ENCODE data around the gene MYNN. TPM values are rescaled to one million over a fixed set of nuclear protein-coding genes. Genes with fewer than 3 reads are reported as not detected.

The MYNN gene
- total and polyA plus RNA-seq, 9 of the 15 experiments (the other 6 are each of a cell fraction or from before 2014, with no cell fraction given), result 10.4 to 35.7 (median 21.3) TPM

- H3K4me1 ChIP-seq (replicated peaks in 1 of 2; ENCODE audit: control insufficient read depth in 2 of 2, insufficient read depth in 2 of 2, low read length in 2 of 2), result no peaks in the 10 kb centered on the region
These were observed 65.4 kb downstream of the MYNN start for GRCh38 chr3:169838511-169839030.

More at GRCh38 chr3:169838511-169839030, 65.4 kb downstream of the MYNN start:
- no TSS peak for BruUV-seq (replicated peaks)
- CTCF ChIA-PET (ENCODE audit: low intra/inter-chr PET ratio), result no interaction called here
- no peak overlapping the region for H3K27ac ChIP-seq (ENCODE audit: extremely low read depth, low read depth, low read length)
- ATAC-seq (no peak), DNase-seq (ENCODE audit: extremely low read depth in 1 of 4, low spot score in 3 of 4) (no peak), FAIRE-seq (no peak)
- H3K79me2 ChIP-seq (ENCODE audit: control insufficient read depth, insufficient read depth, low read length), result no peaks in the 10 kb centered on the region
- POLR2A ChIA-PET, result no interaction called here
- no peaks in the 10 kb centered on the region for H4K20me1 ChIP-seq (replicated peaks; ENCODE audit: control insufficient read depth, insufficient read depth, low read length)
- no peak overlapping the region for H2AFZ ChIP-seq (ENCODE audit: low read depth, low read length)
- 0% methylated on average over 1 of the region's 1 CpG for WGBS (ENCODE audit: insufficient coverage, low coverage, missing lambda C conversion rate)
- H3K9ac ChIP-seq (ENCODE audit: insufficient read depth in 1 of 2, low read depth in 2 of 2, low read length in 2 of 2), result no peak overlapping the region
- intact Hi-C loops (cut with micrococcal nuclease), result no loop called here
- H3K36me3 ChIP-seq (ENCODE audit: control insufficient read depth, insufficient read depth, low read length), result no peaks in the 10 kb centered on the region
- no peak overlapping the region for H3K4me2 ChIP-seq (ENCODE audit: insufficient read depth, low read length)
- H3K9me1 ChIP-seq (ENCODE audit: control insufficient read depth, insufficient read depth, low read length), result no peaks in the 10 kb centered on the region
- H3K27me3 ChIP-seq (ENCODE audit: control insufficient read depth in 2 of 2, insufficient read depth in 2 of 2, low read length in 2 of 2), result peaks cover 0 to 6% of the 10 kb centered on the region in 2 experiments; a peak in 3 of 5 replicates
- H3K4me3 ChIP-seq, result no peak overlapping the region
- TF ChIP-seq ZNF431 (CRISPR knock-in tag; IDR thresholded peaks at IDR 0.05) (no peak), MEF2A (IDR thresholded peaks at IDR 0.05; ENCODE audit: control insufficient read depth, low read depth, low read length) (no peak), RFX5 (IDR thresholded peaks at IDR 0.05; ENCODE audit: low read depth, low read length) (no peak), GATAD2A (IDR thresholded peaks at IDR 0.05) (no peak)
- H3K9me3 ChIP-seq (replicated peaks; ENCODE audit: control insufficient read depth, insufficient read depth, low read depth, low read length), result no peaks in the 10 kb centered on the region
- in situ Hi-C loops (cut with MboI), result no loop called here

Other genes starting within 250 kb of the MYNN start
Only the 7 nearest of the 8 such genes appear.
- 20.1 and 22.9 TPM in 2 replicates for gene MECOM, start 109.7 kb upstream of the MYNN start, total RNA-seq (2014; rRNA removed)
- 28.6 and 32.5 TPM in 2 replicates for gene MECOM, start 109.7 kb upstream of the MYNN start, total RNA-seq (2014; rRNA removed; fragmentation: Illumina TruSeq; extraction: Trizol)
- gene MECOM, start 109.7 kb upstream of the MYNN start, total RNA-seq (2015; rRNA removed; fragmentation: Illumina TruSeq; extraction: Trizol), result 28.4 and 31.7 TPM in 2 replicates
- gene MECOM, start 109.7 kb upstream of the MYNN start, total RNA-seq (2021), result 21.5 and 29.5 TPM in 2 replicates
- 12.1 and 14.6 TPM in 2 replicates for gene MECOM, start 109.7 kb upstream of the MYNN start, polyA plus RNA-seq (2011; rRNA removed)
- 20.0 and 24.7 TPM in 2 replicates for gene MECOM, start 109.7 kb upstream of the MYNN start, polyA plus RNA-seq (2014; fragmentation: Illumina TruSeq; extraction: Trizol)
- gene MECOM, start 109.7 kb upstream of the MYNN start, polyA plus RNA-seq (2014; fragmentation: Nextera tagmentation; extraction: Ambion mirVana), result 10 to 100 TPM; 11.0 to 14.4 TPM
- gene MECOM, start 109.7 kb upstream of the MYNN start, polyA plus RNA-seq (2014; rRNA removed), result 12.5 and 14.6 TPM in 2 replicates
- gene TERC, start 8.3 kb upstream of the MYNN start, total RNA-seq (2014; rRNA removed), result 234 and 350 TPM in 2 replicates
- gene TERC, start 8.3 kb upstream of the MYNN start, total RNA-seq (2014; rRNA removed; fragmentation: Illumina TruSeq; extraction: Trizol), result 13.5 and 26.5 TPM in 2 replicates
- gene TERC, start 8.3 kb upstream of the MYNN start, total RNA-seq (2015; rRNA removed; fragmentation: Illumina TruSeq; extraction: Trizol), result 65.2 and 65.5 TPM in 2 replicates
- 21.6 and 29.3 TPM in 2 replicates for gene TERC, start 8.3 kb upstream of the MYNN start, total RNA-seq (2021)
- 0.82 and 1.7 TPM in 2 replicates for gene TERC, start 8.3 kb upstream of the MYNN start, polyA plus RNA-seq (2011; rRNA removed)
- gene TERC, start 8.3 kb upstream of the MYNN start, polyA plus RNA-seq (2014; fragmentation: Illumina TruSeq; extraction: Trizol), result not detected in 2 replicates
- not detected for gene TERC, start 8.3 kb upstream of the MYNN start, polyA plus RNA-seq (2014; fragmentation: Nextera tagmentation; extraction: Ambion mirVana)
- 0.77 TPM in 1 of 2 replicates, not detected in the other for gene TERC, start 8.3 kb upstream of the MYNN start, polyA plus RNA-seq (2014; rRNA removed)
- 0.12 TPM in 1 of 2 replicates, not detected in the other for gene ACTRT3, start 3.8 kb upstream of the MYNN start, total RNA-seq (2014; rRNA removed)
- 0.11 TPM in 1 of 2 replicates, not detected in the other for gene ACTRT3, start 3.8 kb upstream of the MYNN start, total RNA-seq (2014; rRNA removed; fragmentation: Illumina TruSeq; extraction: Trizol)
- gene ACTRT3, start 3.8 kb upstream of the MYNN start, total RNA-seq (2015; rRNA removed; fragmentation: Illumina TruSeq; extraction: Trizol), result 0.07 and 0.11 TPM in 2 replicates
- gene ACTRT3, start 3.8 kb upstream of the MYNN start, total RNA-seq (2021), result not detected in 2 replicates
- gene ACTRT3, start 3.8 kb upstream of the MYNN start, polyA plus RNA-seq (2011; rRNA removed), result 0.04 and 0.06 TPM in 2 replicates
- gene ACTRT3, start 3.8 kb upstream of the MYNN start, polyA plus RNA-seq (2014; fragmentation: Illumina TruSeq; extraction: Trizol), result 0.06 and 0.10 TPM in 2 replicates
- gene ACTRT3, start 3.8 kb upstream of the MYNN start, polyA plus RNA-seq (2014; fragmentation: Nextera tagmentation; extraction: Ambion mirVana), result not detected
- not detected in 2 replicates for gene ACTRT3, start 3.8 kb upstream of the MYNN start, polyA plus RNA-seq (2014; rRNA removed)
- gene LRRIQ4, start 39.5 kb downstream of the MYNN start, total RNA-seq (2014; rRNA removed), result not detected in 2 replicates
- gene LRRIQ4, start 39.5 kb downstream of the MYNN start, total RNA-seq (2014; rRNA removed; fragmentation: Illumina TruSeq; extraction: Trizol), result not detected in 2 replicates
- not detected in 2 replicates for gene LRRIQ4, start 39.5 kb downstream of the MYNN start, total RNA-seq (2015; rRNA removed; fragmentation: Illumina TruSeq; extraction: Trizol)
- not detected in 2 replicates for gene LRRIQ4, start 39.5 kb downstream of the MYNN start, total RNA-seq (2021)
- not detected in 2 replicates for gene LRRIQ4, start 39.5 kb downstream of the MYNN start, polyA plus RNA-seq (2011; rRNA removed)
- not detected in 2 replicates for gene LRRIQ4, start 39.5 kb downstream of the MYNN start, polyA plus RNA-seq (2014; fragmentation: Illumina TruSeq; extraction: Trizol)
- not detected for gene LRRIQ4, start 39.5 kb downstream of the MYNN start, polyA plus RNA-seq (2014; fragmentation: Nextera tagmentation; extraction: Ambion mirVana)
- not detected in 2 replicates for gene LRRIQ4, start 39.5 kb downstream of the MYNN start, polyA plus RNA-seq (2014; rRNA removed)
- not detected in 2 replicates for gene LRRC34, start 39.5 kb downstream of the MYNN start, total RNA-seq (2014; rRNA removed)
- gene LRRC34, start 39.5 kb downstream of the MYNN start, total RNA-seq (2014; rRNA removed; fragmentation: Illumina TruSeq; extraction: Trizol), result not detected in 2 replicates
- gene LRRC34, start 39.5 kb downstream of the MYNN start, total RNA-seq (2015; rRNA removed; fragmentation: Illumina TruSeq; extraction: Trizol), result not detected in 2 replicates
- gene LRRC34, start 39.5 kb downstream of the MYNN start, total RNA-seq (2021), result not detected in 2 replicates
- not detected in 2 replicates for gene LRRC34, start 39.5 kb downstream of the MYNN start, polyA plus RNA-seq (2011; rRNA removed)
- gene LRRC34, start 39.5 kb downstream of the MYNN start, polyA plus RNA-seq (2014; fragmentation: Illumina TruSeq; extraction: Trizol), result not detected in 2 replicates
- under 1 TPM; 0.17 to 0.30 TPM for gene LRRC34, start 39.5 kb downstream of the MYNN start, polyA plus RNA-seq (2014; fragmentation: Nextera tagmentation; extraction: Ambion mirVana)
- not detected in 2 replicates for gene LRRC34, start 39.5 kb downstream of the MYNN start, polyA plus RNA-seq (2014; rRNA removed)
- not detected in 2 replicates for gene LRRC31, start 96.5 kb downstream of the MYNN start, total RNA-seq (2014; rRNA removed)
- gene LRRC31, start 96.5 kb downstream of the MYNN start, total RNA-seq (2014; rRNA removed; fragmentation: Illumina TruSeq; extraction: Trizol), result not detected in 2 replicates
- not detected in 2 replicates for gene LRRC31, start 96.5 kb downstream of the MYNN start, total RNA-seq (2015; rRNA removed; fragmentation: Illumina TruSeq; extraction: Trizol)
- not detected in 2 replicates for gene LRRC31, start 96.5 kb downstream of the MYNN start, total RNA-seq (2021)
- not detected in 2 replicates for gene LRRC31, start 96.5 kb downstream of the MYNN start, polyA plus RNA-seq (2011; rRNA removed)
- gene LRRC31, start 96.5 kb downstream of the MYNN start, polyA plus RNA-seq (2014; fragmentation: Illumina TruSeq; extraction: Trizol), result not detected in 2 replicates
- not detected for gene LRRC31, start 96.5 kb downstream of the MYNN start, polyA plus RNA-seq (2014; fragmentation: Nextera tagmentation; extraction: Ambion mirVana)
- not detected in 2 replicates for gene LRRC31, start 96.5 kb downstream of the MYNN start, polyA plus RNA-seq (2014; rRNA removed)
- not detected in 2 replicates for gene SAMD7, start 138.2 kb downstream of the MYNN start, total RNA-seq (2014; rRNA removed)
- gene SAMD7, start 138.2 kb downstream of the MYNN start, total RNA-seq (2014; rRNA removed; fragmentation: Illumina TruSeq; extraction: Trizol), result not detected in 2 replicates
- gene SAMD7, start 138.2 kb downstream of the MYNN start, total RNA-seq (2015; rRNA removed; fragmentation: Illumina TruSeq; extraction: Trizol), result not detected in 2 replicates
- not detected in 2 replicates for gene SAMD7, start 138.2 kb downstream of the MYNN start, total RNA-seq (2021)
- not detected in 2 replicates for gene SAMD7, start 138.2 kb downstream of the MYNN start, polyA plus RNA-seq (2011; rRNA removed)
- not detected in 2 replicates for gene SAMD7, start 138.2 kb downstream of the MYNN start, polyA plus RNA-seq (2014; fragmentation: Illumina TruSeq; extraction: Trizol)
- gene SAMD7, start 138.2 kb downstream of the MYNN start, polyA plus RNA-seq (2014; fragmentation: Nextera tagmentation; extraction: Ambion mirVana), result not detected
- gene SAMD7, start 138.2 kb downstream of the MYNN start, polyA plus RNA-seq (2014; rRNA removed), result not detected in 2 replicates

Measured in K562 (cell line).